Spleen (tissue), 7 donors: Measurements from ENCODE around the gene IFITM10.

Source experiments
- POLR2AphosphoS5 ChIP-seq, 3 donors: sonication (generic); formaldehyde crosslinking; IDR thresholded peaks; one replicate each; pipeline ENCODE4 v1.5.1; 2017; ENCODE audit warnings: antibody characterized with exemption in 3 of 3
- TF ChIP-seq, protein P1 (sequence below), 11 experiments: fragments of 200-600 bp in 7 of 11; fragments of 450-650 bp in 4 of 11; sonication (generic) in 4 of 11; IDR thresholded peaks in 8 of 11; conservative IDR thresholded peaks in 3 of 11; 1 replicate in 7 of 11; 2 replicates in 4 of 11; pipeline versions ENCODE4 v1.4.0 to v1.8.0; 2016 to 2021; ENCODE audit warnings: antibody characterized with exemption in 11 of 11, inconsistent platforms in 4 of 11, mild to moderate bottlenecking in 1 of 11
- donor health status: DM: no; HTN: no; CAD: no; lungs with moderate emphysema.
- donor health status: DM: no; HTN: no; CAD: no.
- donor health status: DM: no; HTN: no; CAD: no.

DNA sequence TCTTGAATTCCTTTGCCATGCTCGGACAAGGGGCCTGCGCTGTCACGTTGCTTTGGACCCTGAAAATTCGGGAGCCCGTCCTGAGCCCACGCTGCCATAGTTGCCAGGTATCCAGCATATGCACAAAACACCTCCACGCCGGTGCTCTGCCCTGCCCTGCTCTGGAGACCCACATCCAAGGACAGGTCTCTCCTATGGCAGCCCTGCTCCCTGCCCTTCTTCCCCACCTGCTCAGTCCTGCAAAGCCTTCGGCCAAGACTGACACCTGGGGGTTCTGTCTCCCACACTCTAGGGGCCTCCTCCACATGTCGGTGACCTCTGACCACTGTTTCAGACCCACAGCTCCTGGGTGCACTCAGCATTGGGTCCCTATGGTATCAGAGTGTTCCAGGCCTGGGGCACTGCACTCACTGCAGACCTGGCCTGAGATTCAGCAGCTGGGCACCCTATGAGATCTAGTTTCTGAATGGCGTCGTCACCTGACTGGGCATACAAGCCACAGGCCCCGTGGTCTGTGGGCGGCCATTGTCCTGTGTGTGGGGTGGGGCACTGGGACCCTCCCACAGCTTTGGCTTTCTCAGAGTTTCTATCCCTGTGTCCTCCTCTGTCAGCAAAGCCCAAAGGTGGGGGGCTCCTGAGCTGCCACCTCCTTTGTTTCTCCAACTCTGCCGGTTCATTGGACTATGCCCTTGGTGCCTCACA is 55.4 kb downstream of the IFITM10 start:
- TF ChIP-seq POLR2AphosphoS5 (IDR thresholded peaks at IDR 0.05) = no peak
- TF ChIP-seq, protein P1, sequence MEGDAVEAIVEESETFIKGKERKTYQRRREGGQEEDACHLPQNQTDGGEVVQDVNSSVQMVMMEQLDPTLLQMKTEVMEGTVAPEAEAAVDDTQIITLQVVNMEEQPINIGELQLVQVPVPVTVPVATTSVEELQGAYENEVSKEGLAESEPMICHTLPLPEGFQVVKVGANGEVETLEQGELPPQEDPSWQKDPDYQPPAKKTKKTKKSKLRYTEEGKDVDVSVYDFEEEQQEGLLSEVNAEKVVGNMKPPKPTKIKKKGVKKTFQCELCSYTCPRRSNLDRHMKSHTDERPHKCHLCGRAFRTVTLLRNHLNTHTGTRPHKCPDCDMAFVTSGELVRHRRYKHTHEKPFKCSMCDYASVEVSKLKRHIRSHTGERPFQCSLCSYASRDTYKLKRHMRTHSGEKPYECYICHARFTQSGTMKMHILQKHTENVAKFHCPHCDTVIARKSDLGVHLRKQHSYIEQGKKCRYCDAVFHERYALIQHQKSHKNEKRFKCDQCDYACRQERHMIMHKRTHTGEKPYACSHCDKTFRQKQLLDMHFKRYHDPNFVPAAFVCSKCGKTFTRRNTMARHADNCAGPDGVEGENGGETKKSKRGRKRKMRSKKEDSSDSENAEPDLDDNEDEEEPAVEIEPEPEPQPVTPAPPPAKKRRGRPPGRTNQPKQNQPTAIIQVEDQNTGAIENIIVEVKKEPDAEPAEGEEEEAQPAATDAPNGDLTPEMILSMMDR (IDR thresholded peaks at IDR 0.05 in 8 of 11, conservative IDR thresholded peaks at IDR 0.05 in 3 of 11) = no peak
